AG04449 (cell line): Measurements from ENCODE around the gene MED8.

Experiments
- CTCF ChIA-PET: fragments of 350-600 bp; formaldehyde crosslinking; extraction: SDS; loops from one replicate; lab custom pipeline; 2021; ENCODE audit warnings: antibody characterized with exemption; lab: Yijun Ruan, JAX
- POLR2A ChIA-PET: fragments of 400-600, 350-600 bp; formaldehyde crosslinking; extraction: SDS; loops from one replicate; lab custom pipeline; 2020; ENCODE audit warnings: antibody characterized with exemption, inconsistent platforms; lab: Yijun Ruan, JAX
- DNase-seq: peaks from one replicate; pipeline ENCODE4 v3.0.0-alpha.2; 2010; ENCODE audit warnings: low read depth, low spot score
- H3K4me3 ChIP-seq: 2 replicates; pipeline ENCODE4 v1.5.1; 2011; ENCODE audit warnings: low read depth, mild to moderate bottlenecking, control low read depth, low read length
- TF ChIP-seq, protein P1 (sequence below): IDR thresholded peaks from one replicate; pipeline ENCODE4 v1.5.1; 2011; ENCODE audit warnings: mild to moderate bottlenecking, moderate library complexity, low read length, control low read depth, inconsistent platforms; ENCODE audit not compliant: insufficient read depth; ENCODE audit errors: missing control alignments

The MED8 gene

DNA sequence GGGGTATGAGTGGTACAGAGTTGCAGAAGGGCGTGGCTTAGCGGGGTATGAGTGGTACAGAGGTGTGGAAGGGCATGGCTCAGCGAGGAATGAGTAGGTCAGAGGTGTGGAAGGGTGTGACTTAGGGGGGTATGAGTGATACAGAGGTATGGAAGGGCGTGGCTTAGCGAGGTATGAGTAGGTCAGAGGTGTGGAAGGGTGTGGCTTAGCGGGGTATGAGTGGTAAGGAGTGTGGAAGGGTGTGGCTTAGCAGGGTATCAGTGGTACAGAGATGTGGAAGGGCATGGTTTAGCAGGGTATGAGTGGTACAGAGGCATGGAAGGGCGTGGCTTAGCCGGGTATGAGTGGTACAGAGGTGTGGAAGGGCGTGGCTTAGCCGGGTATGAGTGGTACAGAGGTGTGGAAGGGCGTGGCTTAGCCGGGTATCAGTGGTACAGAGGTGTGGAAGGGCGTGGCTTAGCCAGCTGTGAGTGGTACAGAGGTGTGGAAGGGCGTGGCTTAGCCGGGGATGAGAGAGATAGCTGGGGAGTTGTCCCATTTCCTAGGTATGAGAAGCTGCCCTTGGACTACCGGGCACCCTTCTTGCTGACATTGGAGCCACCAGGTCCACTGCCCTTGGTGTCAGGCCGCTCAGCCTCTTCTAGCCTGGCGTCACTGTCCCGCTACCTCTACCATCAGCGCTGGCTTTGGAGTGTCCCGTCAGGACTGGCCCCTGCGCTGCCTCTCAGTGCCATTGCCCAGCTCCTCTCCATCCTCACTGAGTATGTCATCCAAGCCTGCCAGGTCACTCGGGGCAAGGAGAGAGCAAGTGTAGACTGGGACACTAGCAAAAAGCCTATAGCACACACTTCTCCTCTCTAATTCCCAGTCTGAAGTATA lies 34.3 kb upstream of the MED8 start:
- TF ChIP-seq, protein P1, sequence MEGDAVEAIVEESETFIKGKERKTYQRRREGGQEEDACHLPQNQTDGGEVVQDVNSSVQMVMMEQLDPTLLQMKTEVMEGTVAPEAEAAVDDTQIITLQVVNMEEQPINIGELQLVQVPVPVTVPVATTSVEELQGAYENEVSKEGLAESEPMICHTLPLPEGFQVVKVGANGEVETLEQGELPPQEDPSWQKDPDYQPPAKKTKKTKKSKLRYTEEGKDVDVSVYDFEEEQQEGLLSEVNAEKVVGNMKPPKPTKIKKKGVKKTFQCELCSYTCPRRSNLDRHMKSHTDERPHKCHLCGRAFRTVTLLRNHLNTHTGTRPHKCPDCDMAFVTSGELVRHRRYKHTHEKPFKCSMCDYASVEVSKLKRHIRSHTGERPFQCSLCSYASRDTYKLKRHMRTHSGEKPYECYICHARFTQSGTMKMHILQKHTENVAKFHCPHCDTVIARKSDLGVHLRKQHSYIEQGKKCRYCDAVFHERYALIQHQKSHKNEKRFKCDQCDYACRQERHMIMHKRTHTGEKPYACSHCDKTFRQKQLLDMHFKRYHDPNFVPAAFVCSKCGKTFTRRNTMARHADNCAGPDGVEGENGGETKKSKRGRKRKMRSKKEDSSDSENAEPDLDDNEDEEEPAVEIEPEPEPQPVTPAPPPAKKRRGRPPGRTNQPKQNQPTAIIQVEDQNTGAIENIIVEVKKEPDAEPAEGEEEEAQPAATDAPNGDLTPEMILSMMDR = no peak
- ChIA-PET POLR2A (no interaction called here), CTCF (interaction anchor here (2.2 to 2.6 kb wide), 2 partner anchors 9 to 197 kb away, joined by 9 to 10 read pairs; no protein-coding TSS in a partner anchor)
- DNase-seq = no peak
- H3K4me3 ChIP-seq = no peak overlapping the region

DNA sequence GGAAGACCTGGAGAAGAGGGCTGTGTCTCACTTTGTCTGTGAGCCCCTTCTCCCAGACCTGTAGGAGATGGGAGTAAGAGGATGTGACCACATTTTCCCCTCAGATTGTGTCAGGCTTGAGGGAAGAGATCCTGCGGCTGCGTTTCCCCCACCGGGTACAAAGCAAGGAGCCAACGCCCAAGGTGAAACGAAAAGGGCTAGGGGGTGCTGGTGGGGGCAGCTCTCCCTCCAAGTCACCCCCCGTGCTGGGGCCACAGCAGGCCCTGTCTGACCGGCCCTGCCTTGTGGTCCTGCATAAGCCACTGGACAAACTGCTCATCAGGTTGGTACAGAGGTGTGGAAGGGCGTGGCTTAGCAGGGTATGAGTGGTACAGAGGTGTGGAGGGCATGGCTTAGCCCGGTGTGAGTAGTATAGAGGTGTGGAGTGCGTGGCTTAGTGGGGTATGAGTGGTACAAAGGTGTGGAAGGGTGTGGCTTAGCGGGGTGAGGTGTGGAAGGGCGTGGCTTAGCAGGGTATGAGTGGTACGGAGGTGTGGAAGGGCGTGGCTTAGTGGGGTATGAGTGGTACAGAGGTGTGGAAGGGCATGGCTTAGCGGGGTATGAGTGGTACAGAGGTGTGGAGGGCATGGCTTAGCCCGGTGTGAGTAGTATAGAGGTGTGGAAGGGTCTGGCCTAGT lies 33.5 kb upstream of the MED8 start:
- H3K4me3 ChIP-seq = no peak overlapping the region
- DNase-seq = no peak
- POLR2A ChIA-PET = no interaction called here
- CTCF ChIA-PET = no interaction called here
- TF ChIP-seq, protein P1 = no peak

DNA sequence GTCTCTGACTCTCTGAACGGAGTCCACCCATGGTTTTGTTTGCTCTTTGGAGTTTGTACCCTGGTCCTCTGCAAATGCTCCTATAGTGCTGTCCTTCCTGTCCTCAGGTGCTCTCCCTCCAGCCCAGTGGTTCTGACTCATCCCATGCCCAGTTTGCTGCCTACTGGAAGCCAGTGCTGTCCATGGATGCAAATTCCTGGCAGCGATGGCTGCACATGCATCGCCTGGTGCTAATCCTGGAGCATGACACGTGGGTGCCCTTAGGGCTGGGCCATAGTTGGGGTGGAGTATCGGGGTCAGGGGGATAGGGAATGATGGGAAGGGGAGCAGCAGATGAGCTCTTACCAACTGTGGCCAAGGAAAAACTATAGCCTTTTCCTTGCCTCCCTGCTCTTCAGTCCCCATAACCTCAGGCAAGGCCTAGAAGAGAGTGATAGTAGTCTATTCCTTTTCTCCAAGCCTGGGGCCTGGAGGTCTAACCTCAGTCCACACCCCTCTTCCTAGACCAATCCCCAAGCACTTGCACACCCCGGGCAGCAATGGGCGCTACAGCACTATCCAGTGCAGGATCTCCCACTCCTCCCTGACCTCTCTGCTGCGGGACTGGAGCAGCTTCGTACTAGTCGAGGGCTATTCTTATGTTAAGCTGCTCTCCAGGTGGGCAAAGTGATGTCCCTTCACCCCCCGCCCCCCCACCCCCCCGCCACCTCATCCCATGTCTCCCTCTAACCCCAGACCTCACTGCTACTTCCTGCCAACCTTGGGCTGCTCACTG lies 32.6 kb upstream of the MED8 start:
- no peak overlapping the region for H3K4me3 ChIP-seq
- no peak for DNase-seq
- ChIA-PET POLR2A (no interaction called here), CTCF (interaction anchor here (2.4 kb wide), 1 partner anchor 195 kb away, joined by 9 read pairs; no protein-coding TSS in a partner anchor)
- TF ChIP-seq, protein P1 = no peak

DNA sequence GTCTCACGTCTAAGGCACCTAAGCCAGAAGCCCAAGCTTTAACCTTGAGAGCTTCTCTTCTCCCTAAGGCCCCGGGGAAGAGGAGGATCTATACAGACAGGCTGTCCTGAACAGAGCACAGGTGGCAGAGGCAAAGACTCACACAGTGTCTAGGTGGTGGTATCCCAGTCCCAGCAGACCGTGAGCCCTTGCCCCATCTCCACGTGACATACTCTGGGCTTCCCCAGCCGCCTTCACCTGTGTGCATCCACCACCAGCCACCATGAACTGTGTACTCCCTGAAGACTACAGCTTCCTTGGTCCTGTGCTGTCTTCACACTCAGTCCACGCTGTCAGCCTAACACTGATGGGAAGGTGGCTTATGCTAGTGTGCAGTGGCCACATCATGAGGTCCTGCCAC lies 31.8 kb upstream of the MED8 start:
- ChIA-PET POLR2A (no interaction called here), CTCF (interaction anchor here (2.4 kb wide), 1 partner anchor 195 kb away, joined by 9 read pairs; no protein-coding TSS in a partner anchor)
- TF ChIP-seq, protein P1 = no peak
- no peak overlapping the region for H3K4me3 ChIP-seq
- DNase-seq = no peak

DNA sequence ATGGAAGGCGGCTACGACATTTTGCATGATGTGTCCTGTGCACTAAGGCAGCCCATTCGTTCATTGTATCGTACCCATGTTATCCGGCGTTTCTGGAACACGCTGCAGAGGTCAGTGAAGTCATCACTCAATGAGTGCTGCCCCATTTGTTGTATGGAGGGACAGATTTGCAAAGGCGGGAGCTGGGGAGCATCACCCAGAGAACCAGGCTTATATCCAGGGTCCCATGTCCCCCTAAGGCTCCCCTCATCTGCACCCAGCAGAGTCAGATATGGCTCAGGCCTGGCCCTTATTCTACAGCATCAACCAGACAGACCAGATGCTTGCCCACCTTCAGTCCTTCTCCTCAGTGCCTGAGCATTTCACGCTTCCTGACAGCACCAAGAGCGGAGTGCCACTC lies 31.3 kb upstream of the MED8 start:
- ChIA-PET POLR2A (interaction anchor here (0.6 kb wide), 1 partner anchor 82 kb away, joined by 3 read pairs; no protein-coding TSS in a partner anchor), CTCF (interaction anchor here (2.4 kb wide), 1 partner anchor 194 kb away, joined by 9 read pairs; no protein-coding TSS in a partner anchor)
- no peak overlapping the region for H3K4me3 ChIP-seq
- DNase-seq = no peak
- TF ChIP-seq, protein P1 = no peak
